ENCODE data around the gene RAB44.

DNA sequence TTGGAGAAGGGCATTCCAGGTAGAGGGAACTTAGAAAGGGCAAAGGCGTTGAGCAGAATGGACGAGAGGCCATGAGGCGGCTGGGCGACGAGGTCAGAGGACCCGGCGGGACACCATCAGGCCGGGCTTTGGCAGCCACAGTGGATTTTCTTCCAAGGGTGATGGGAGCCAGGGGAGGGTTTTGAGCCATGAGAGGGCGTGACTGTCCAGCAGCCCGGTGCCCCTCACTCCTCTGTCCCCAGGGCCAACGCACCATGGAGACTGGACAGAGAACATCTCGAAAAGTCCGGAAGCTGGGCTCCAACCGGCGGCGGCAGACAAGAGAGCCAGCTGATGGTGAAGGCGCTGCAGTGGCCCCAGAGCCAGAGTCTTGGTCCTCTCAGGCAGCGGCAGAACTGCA, 6.4 kb downstream of the RAB44 start:
- no peak for TF ChIP-seq RAD21 (CRISPR knock-in tag; conservative IDR thresholded peaks at IDR 0.05 in 1 of 2, IDR thresholded peaks at IDR 0.05 in 1 of 2)
- TF ChIP-seq, protein P1, sequence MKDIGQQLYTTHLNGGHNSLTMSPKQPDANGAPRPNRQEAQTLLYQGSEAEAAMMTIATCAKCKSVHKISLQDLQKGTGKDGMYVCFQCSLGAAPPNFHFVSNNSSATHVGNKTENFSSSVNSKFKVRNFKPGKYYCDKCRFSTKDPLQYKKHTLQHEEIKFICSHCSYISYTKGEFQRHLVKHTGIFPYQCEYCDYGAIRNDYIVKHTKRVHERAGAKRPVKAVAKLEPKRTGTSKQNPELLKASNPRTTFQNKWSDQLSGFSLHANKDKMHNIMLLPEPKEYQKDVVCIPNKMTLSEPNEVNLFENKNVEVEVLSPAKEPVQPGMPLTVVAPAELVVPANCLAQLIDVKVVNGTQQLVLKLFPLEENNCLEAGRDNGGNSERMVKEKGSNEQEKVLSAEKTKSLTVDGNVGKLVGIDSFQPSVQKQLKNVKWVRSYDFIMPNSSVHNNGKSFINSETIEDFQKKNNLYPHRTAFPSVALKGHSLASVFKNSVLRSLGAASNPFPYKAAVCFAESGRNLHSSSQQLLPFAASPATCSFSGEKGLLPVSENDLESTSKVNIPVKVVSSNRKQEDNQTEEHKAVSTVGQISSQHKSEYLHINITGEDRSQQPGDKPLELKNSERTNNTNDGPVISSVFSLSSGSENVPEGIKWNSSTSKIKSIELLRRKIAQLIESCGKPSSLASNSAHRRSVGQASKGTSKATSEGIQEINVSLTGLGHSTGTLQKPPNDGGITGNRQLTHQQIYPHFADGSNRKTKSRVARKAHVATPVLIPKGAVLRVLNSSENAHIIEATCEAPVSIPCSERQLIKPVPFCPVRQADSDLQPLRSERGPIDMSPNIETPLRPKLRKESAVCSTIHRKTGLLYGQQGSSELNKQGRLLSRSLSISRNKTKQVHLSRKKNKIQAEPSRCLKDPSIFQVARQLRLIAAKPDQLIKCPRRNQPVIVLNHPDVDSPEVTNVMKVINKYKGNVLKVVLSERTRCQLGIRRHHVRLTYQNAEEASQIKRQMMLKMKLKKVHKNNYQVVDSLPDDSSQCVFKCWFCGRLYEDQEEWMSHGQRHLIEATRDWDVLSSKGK (CRISPR knock-in tag; IDR thresholded peaks at IDR 0.05), result no peak
- TF ChIP-seq TAF7 (tag; IDR thresholded peaks at IDR 0.05), result no peak
- TF ChIP-seq CEBPB (tag; IDR thresholded peaks at IDR 0.05), result no peak

Data from K562 (cell line).